Stimulated activated effector memory CD8-positive, alpha-beta T cell treated with anti-CD3 and anti-CD28 coated beads, Interleukin-12 subunit alpha, Interleukin-12 subunit beta, amount 100 ng/mL, for 72 hours (primary cell): Measurements from ENCODE around the gene NRP1.

ENCODE experiments used
- ATAC-seq: fragments of 150-1000 bp; cut with Tn5 transposase; 2 replicates; pipeline ENCODE4 v1.10.0; 2021
- DNase-seq, 2 donors: peaks; one replicate each; pipeline ENCODE4 v3.0.0; 2021 to 2022; ENCODE audit warnings: low spot score in 2 of 2
- H3K27ac Mint-ChIP-seq: one replicate; pipeline ENCODE4 v1.8.0; 2022; ENCODE audit warnings: mild to moderate bottlenecking, mixed read lengths
- H3K36me3 Mint-ChIP-seq: one replicate; pipeline ENCODE4 v1.8.0; 2022; ENCODE audit warnings: mild to moderate bottlenecking, mixed read lengths
- H3K4me1 Mint-ChIP-seq: one replicate; pipeline ENCODE4 v1.8.0; 2022; ENCODE audit warnings: mixed read lengths
- H3K4me3 Mint-ChIP-seq: one replicate; pipeline ENCODE4 v1.8.0; 2022; ENCODE audit warnings: mild to moderate bottlenecking, mixed read lengths
- H3K9me3 Mint-ChIP-seq: one replicate; pipeline ENCODE4 v1.8.0; 2022; ENCODE audit warnings: mixed read lengths

Gene NRP1

DNA sequence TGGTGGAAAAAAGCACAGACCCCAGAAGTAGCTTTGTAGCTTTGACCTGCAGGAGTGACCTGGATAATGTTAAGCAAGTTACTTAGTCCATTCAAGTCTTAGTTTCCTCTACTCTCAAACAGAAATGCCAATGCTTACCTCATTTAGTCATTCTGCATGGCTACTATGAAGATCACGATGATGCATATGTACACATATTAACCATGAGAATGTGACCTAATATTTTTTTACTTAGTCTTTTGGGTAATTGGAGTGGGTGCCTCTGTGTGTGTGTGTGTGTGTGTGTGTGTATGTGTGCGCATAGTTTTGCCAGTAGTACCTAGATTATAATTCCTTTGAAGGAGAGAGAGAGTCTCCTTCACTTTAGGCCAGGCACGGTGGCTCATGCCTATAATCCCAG is 95.8 kb downstream of the NRP1 start:
- DNase-seq (no peak), ATAC-seq (no peak)
- Mint-ChIP-seq H3K4me1 (no peaks in the 10 kb centered on the region), H3K27ac (no peak overlapping the region), H3K9me3 (no peaks in the 10 kb centered on the region), H3K4me3 (no peak overlapping the region), H3K36me3 (no peaks in the 10 kb centered on the region)

DNA sequence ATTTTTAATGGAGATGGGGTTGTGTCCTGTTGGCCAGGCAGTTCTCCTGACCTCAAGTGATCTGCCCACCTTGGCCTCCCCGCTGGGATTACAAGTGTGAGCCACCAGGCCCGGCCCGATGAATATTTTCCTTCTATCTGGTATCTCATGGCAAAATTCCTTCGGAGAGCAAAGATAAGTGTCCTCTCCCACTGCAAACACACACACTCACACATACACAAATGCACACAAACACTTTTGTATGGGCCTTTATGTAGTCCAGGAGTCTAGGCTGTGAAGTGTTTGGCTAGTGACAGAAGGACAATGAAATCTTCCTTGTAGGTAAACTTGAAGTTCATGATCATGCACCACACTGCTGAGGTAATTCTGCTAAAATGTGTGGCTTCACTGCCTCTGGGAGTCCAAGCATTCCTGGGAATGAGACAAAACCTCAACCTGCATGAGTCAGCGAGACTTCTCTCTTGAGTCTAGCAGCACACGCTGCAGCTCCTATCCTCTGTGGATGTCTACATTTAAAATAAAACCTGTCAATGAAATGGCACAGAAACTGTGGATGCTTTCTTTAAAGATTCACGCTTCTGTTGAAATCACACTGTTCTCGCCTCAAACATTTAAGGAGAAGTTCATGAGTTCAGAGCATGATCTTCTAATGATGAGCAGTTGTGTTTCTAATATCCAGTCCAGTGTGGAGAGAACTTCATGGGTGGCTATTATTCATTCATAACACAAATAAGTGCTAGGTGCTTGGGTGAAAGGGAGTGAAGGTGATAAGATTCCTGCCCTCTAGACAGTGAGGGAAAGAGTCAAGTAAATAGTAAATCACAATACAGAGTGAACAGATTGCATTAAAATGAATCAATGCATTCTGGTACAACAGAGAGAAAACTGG is 96.5 kb downstream of the NRP1 start:
- ATAC-seq: no peak
- H3K4me3 Mint-ChIP-seq: no peak overlapping the region
- no peaks in the 10 kb centered on the region for H3K9me3 Mint-ChIP-seq
- no peaks in the 10 kb centered on the region for H3K4me1 Mint-ChIP-seq
- no peak for DNase-seq
- H3K36me3 Mint-ChIP-seq: no peaks in the 10 kb centered on the region
- H3K27ac Mint-ChIP-seq: no peak overlapping the region

DNA sequence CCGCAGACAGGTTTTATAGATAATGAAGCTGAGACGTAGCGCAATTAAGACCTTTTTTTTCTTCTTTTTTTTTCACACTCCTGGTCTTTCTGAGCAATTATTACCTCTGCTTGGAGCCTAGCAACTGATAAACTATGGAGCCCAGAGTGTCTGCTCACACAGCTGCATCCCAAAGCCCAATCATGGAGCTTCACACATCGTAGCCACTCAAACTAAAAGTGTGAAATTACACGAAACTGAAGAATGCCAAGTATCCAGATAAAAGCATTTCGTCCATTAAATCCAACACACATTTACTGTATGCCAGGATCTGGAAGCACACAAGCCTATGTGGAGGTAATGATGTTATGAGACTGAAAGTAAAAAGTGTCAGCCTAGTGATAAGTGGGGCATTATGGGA is 97.6 kb downstream of the NRP1 start:
- no peak overlapping the region for H3K27ac Mint-ChIP-seq
- no peaks in the 10 kb centered on the region for H3K36me3 Mint-ChIP-seq
- ATAC-seq (no peak), DNase-seq (no peak)
- H3K9me3 Mint-ChIP-seq: no peaks in the 10 kb centered on the region
- H3K4me1 Mint-ChIP-seq: no peaks in the 10 kb centered on the region
- H3K4me3 Mint-ChIP-seq: no peak overlapping the region

DNA sequence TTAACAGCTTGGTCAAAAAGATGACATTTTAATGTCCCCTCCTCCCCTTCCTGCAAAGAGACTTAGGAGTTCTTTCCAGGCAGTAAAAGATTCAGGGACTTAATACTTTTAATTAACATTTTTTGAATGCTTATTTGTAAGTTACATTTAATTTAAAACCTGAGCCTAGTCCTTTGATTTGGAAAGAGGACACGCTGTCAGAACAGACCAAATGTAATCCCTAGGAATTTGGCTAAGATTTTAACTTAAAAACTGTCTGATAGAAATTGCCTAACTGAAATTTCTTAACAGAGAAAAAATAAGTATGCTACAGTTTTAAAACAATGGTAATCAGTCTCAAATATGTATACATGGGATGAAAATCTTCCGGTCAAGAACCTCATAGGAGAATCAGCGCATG is 98.5 kb downstream of the NRP1 start:
- Mint-ChIP-seq H3K27ac (no peak overlapping the region), H3K9me3 (no peaks in the 10 kb centered on the region), H3K36me3 (no peaks in the 10 kb centered on the region), H3K4me1 (no peaks in the 10 kb centered on the region), H3K4me3 (no peak overlapping the region)
- ATAC-seq (no peak), DNase-seq (no peak)

DNA sequence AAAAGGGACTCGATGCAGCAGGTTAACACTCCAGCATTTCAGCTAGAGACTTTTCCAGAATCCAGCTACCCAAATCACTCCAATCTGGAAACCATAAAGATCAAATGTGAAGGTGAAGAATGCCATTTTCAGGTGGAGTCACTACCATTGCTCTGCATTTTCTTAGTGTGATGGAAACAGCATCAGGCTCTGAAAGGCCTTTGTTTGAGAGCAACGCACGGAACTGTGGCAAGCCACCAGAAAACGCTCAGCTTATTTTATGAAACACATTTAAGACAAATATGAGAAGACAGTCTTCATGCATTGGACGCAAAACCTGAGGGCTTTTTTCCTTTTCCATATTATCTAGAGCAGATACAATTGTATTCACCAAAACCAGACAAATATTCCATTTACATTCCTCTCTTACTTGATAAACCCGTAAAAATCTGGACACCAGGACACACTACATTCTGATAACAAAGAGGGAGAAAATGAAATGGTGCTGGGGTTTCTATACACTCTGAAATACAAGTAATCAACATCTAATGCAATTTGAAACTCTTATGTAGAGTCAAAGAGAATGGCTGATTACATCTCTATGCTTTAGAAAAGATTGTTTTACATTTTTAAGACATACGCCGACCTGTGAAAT is 99.1 kb downstream of the NRP1 start:
- H3K4me1 Mint-ChIP-seq: no peaks in the 10 kb centered on the region
- H3K4me3 Mint-ChIP-seq: no peak overlapping the region
- no peaks in the 10 kb centered on the region for H3K9me3 Mint-ChIP-seq
- no peak for ATAC-seq
- no peak overlapping the region for H3K27ac Mint-ChIP-seq
- DNase-seq: no peak
- H3K36me3 Mint-ChIP-seq: no peaks in the 10 kb centered on the region

DNA sequence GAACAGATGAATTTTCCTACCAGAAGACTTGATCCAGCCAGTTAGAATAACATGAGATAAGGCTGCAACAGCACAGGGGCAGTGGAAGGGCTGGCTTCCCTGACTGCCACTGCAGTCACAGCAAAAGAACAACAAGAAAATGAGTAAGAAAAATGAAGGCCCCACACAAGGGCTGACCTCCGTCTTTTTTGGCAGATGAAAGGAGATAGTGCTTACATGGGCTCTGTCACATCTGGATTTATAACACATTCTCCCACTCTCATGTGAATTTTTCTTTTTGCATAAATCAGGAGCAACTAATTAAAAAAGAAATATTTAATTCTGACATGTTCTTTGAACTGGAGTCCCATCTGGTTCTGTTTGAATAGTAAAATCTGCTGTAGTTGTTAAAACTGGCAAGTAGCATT is 99.6 kb downstream of the NRP1 start:
- ATAC-seq (no peak), DNase-seq (no peak)
- H3K9me3 Mint-ChIP-seq: no peaks in the 10 kb centered on the region

DNA sequence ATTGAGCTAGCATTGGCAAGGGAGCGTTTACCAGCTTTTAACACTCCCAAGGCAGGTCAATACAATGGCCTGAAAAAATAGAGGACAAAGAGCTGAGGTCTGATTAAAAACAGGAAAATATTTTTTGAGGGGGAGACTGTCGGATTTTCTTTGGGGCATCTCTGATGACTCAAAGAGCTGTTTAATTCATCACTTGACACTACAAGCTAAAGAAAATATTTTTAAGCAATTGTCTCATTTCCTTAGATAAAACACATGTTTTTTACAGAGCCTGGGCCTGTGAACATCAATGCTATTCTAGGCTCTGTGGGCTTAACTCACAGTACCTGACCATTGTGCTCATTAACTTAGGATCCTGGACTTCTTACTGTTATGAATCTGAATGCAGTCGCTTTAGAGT is 100.8 kb downstream of the NRP1 start:
- no peak overlapping the region for H3K4me3 Mint-ChIP-seq
- no peak for DNase-seq
- no peaks in the 10 kb centered on the region for H3K9me3 Mint-ChIP-seq
- ATAC-seq: no peak
- no peaks in the 10 kb centered on the region for H3K4me1 Mint-ChIP-seq
- H3K36me3 Mint-ChIP-seq: no peaks in the 10 kb centered on the region
- no peak overlapping the region for H3K27ac Mint-ChIP-seq

More for the DNA sequence above, 99.6 kb downstream of the NRP1 start:
- H3K27ac Mint-ChIP-seq: no peak overlapping the region
- no peaks in the 10 kb centered on the region for H3K4me1 Mint-ChIP-seq
- no peaks in the 10 kb centered on the region for H3K36me3 Mint-ChIP-seq
- H3K4me3 Mint-ChIP-seq: no peak overlapping the region

DNA sequence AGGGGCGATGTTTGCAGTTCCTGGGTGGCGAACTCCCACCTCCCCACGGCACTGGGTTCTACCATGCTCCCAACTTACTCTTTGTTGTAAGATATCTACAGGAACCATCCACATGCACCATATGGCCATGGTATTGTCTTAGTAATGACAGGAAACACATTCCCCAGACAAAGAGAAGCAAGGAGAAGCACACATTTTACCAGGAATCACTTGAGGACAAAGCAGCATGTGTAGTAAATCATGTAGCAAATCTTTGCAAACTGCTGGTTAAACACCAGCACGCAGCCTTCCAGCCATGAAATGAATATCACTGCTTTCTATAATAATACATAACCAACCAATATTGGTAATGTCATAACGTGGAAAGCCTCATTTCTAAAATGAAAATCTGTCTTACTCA is 101.2 kb downstream of the NRP1 start:
- no peaks in the 10 kb centered on the region for H3K9me3 Mint-ChIP-seq
- no peaks in the 10 kb centered on the region for H3K4me1 Mint-ChIP-seq
- H3K27ac Mint-ChIP-seq: no peak overlapping the region
- H3K36me3 Mint-ChIP-seq: no peaks in the 10 kb centered on the region
- H3K4me3 Mint-ChIP-seq: no peak overlapping the region
- DNase-seq (no peak), ATAC-seq (no peak)

DNA sequence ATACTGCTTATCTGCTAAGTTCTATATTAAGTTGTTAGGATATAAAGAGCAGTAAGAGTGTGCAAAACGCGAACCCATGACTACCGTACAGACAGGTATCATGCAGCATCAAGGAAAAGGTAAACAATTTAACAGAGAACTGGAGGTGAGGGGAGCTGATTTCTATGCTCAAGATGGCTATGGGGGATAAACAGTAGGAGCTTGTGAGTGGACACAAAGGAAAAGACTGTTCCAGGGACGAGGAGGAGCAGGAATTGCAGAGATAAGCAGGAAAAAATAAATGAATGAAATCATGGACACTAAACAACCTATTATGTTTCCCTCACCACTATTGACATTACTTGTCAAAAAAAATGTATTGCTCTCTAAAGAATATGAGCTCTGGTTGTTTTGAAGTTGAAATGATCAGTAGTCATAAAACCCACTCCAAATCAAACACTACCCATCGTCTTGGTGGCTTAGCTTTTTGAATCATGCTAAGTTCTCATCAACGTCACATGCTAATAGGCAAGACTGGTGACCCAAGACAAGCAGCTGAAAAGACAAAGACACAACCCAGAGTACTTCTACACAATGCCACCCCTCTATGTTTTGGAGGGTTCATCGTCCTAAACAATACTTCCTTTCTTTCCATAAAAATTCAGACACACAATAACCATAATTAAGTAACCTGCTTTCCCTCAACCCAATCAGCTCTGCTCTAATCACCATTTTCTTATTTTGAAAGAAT is 102.7 kb downstream of the NRP1 start:
- Mint-ChIP-seq H3K9me3 (no peaks in the 10 kb centered on the region), H3K27ac (no peak overlapping the region), H3K4me1 (no peaks in the 10 kb centered on the region), H3K4me3 (no peak overlapping the region), H3K36me3 (no peaks in the 10 kb centered on the region)
- no peak for DNase-seq
- ATAC-seq: no peak

DNA sequence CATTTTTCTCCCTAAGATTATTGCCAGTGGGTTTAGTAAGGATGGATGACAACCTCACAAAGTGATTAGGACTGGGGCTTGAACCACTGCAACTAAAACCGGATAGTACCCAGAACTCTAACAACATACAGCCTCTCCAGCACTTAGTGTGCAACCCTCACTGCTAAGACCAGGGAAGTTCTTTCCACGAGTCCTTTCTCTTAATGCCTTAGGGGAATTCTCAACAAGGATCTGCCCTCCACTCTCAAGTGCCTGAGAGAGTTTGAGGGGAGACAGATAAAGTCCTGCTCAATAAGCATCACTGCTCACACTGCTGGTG is 104.6 kb downstream of the NRP1 start:
- H3K4me3 Mint-ChIP-seq: no peak overlapping the region
- ATAC-seq (no peak), DNase-seq (no peak)
- no peaks in the 10 kb centered on the region for H3K36me3 Mint-ChIP-seq
- no peaks in the 10 kb centered on the region for H3K9me3 Mint-ChIP-seq
- no peaks in the 10 kb centered on the region for H3K4me1 Mint-ChIP-seq
- H3K27ac Mint-ChIP-seq: no peak overlapping the region

DNA sequence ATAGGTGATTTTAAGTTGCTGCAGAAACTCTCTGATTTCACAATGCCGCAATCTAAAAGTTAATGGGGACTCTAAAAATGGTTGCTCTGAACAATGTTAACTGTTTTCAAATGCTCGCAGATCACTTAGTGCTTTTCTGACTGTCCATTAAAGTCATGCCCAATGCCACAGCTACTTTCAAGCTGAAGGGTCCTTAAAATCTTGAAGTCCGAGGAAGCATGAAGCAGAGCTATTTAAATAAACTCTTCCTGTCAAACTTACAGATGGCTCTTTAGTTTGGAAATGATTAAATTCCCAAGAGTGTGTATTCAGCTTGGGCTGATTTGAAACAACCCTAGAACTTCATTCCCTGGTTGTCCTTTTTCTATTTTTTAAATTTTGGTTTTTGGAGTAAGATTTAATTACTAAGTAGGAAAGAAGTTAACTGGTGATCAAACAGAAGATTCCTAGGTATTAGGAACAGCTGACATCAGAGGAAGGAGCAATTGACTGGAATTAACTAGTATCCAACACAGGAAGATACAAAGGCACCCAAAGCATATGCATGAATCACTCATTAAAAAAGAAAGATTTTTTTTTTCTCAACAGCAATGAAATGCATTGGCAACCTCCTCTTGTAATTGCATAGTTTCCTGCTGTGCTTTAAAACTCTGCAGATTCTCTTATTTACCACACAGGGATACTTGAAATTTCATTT is 105.1 kb downstream of the NRP1 start:
- Mint-ChIP-seq H3K27ac (no peak overlapping the region), H3K9me3 (no peaks in the 10 kb centered on the region), H3K4me3 (no peak overlapping the region), H3K4me1 (no peaks in the 10 kb centered on the region), H3K36me3 (no peaks in the 10 kb centered on the region)
- DNase-seq: no peak
- no peak for ATAC-seq

DNA sequence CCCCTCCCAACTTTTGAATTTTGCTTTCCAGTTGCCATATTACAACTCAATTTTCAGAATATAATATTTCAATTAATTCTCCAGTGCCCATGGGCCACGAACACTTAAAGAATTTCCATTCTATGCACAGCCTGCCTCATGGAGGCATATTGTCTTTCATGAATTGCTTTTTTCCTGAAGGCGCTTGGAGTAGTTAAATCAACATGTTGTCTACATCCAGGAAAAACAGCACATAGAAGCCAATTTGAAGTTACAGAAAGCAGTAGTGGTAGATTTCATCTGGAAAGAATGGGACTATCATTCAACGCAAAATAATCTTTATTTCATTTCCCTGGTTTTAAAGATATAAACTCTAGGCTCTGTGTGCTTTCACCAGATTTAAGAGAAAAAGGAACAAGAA is 106.0 kb downstream of the NRP1 start:
- DNase-seq (no peak), ATAC-seq (no peak)
- Mint-ChIP-seq H3K4me1 (no peaks in the 10 kb centered on the region), H3K9me3 (no peaks in the 10 kb centered on the region), H3K27ac (no peak overlapping the region), H3K4me3 (no peak overlapping the region), H3K36me3 (no peaks in the 10 kb centered on the region)

DNA sequence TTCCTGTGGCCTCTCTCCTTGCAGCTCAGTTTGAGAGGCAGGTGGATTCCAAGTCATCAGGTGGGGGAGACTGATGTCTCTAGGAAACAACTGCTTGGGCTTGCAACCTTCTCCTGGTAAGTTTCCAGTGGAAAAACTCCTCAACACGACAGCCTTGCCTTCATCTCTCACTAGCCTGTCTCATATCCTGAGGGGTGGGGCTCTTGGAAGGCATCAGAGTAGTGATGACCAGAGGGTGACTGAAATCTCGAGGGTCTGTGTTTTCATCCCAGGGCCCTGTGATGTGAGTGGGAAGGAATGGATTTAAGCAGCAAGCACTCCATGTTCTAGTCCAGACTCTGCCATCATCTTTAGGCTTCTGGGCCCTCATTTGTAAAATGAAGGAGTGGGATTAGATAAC is 107.0 kb downstream of the NRP1 start:
- ATAC-seq (no peak), DNase-seq (no peak)
- Mint-ChIP-seq H3K9me3 (no peaks in the 10 kb centered on the region), H3K27ac (no peak overlapping the region), H3K36me3 (no peaks in the 10 kb centered on the region), H3K4me1 (no peaks in the 10 kb centered on the region), H3K4me3 (no peak overlapping the region)

DNA sequence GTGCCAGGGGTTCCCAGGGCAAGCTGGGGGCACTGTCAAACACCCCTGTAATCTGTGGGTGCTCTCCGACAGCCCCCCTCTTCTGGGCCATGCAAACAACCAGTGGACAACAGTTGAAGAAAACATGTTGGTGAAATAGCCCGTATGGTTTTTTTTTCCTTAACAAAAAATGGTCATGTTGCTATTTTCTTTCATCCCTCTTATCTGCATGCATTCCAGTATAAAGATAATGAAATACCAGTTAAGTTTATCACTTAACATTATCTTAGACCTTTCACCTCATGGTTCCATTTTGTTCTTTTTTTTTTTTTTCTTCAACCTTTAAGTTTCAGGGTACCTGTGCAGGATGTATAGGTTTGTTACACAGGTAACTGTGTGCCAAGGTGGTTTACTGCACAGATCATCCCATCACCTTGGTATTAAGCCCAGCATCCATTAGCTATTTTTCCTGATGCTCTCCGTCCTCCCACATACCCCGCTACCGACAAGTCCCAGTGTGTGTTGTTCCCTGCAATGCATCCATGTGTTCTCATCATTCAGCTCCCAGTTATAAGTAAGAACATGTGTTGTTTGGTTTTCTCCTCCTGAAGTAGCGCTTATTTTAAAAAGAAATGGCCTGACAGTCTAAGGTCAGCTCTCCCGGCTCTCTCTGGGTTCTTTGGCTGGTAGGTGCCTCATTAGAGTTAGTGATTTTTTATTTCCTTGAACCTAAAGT is 110.1 kb downstream of the NRP1 start:
- DNase-seq (no peak), ATAC-seq (no peak)
- no peak overlapping the region for H3K4me3 Mint-ChIP-seq
- no peaks in the 10 kb centered on the region for H3K36me3 Mint-ChIP-seq
- no peaks in the 10 kb centered on the region for H3K4me1 Mint-ChIP-seq
- H3K27ac Mint-ChIP-seq: no peak overlapping the region
- no peaks in the 10 kb centered on the region for H3K9me3 Mint-ChIP-seq
